Body of pancreas (tissue), 4 donors: ENCODE data around the gene TRMT1. TPM values are rescaled to one million over a fixed set of nuclear protein-coding genes. Genes with fewer than 3 reads are reported as not detected.

Source experiments
- ATAC-seq: fragments of 150-250 bp; one replicate; pipeline ENCODE4 v1.9.1; 2016
- DNase-seq, 4 donors: peaks; one replicate each; pipeline ENCODE4 v3.0.0-alpha.2; 2019
- H3K27ac ChIP-seq, 4 donors: fragments of 200-600 bp; sonication (generic); 1 replicate in 3 of 4; 2 replicates in 1 of 4; pipeline versions ENCODE4 v1.5.1 to v1.6.1; 2016 to 2019; ENCODE audit warnings: mild to moderate bottlenecking in 1 of 4, mixed read lengths in 1 of 4, moderate library complexity in 1 of 4
- H3K27me3 ChIP-seq, 2 donors: fragments of 200-600 bp; sonication (generic); one replicate each; pipeline ENCODE4 v1.6.0; 2016; ENCODE audit warnings: mild to moderate bottlenecking in 1 of 2
- H3K36me3 ChIP-seq, 2 donors: fragments of 200-600 bp; sonication (generic); replicated peaks in 1 of 2; 2 replicates each; pipeline ENCODE4 v1.5.1; 2016; ENCODE audit warnings: low read depth in 2 of 2; ENCODE audit not compliant: insufficient read depth in 1 of 2
- H3K4me1 ChIP-seq: fragments of 200-600 bp; sonication (generic); one replicate; pipeline ENCODE4 v1.6.0; 2016
- H3K4me3 ChIP-seq, 2 donors: fragments of 200-600 bp; sonication (generic); 1 replicate in 1 of 2; 2 replicates in 1 of 2; pipeline ENCODE4 v1.5.1; 2016 to 2019
- H3K9me3 ChIP-seq, 3 donors: fragments of 200-600 bp; sonication (generic); 1 replicate in 2 of 3; 2 replicates in 1 of 3; pipeline ENCODE4 v1.5.1; 2016
- CTCF ChIP-seq, 7 experiments: fragments of 450-650 bp in 4 of 7; fragments of 200-600 bp in 3 of 7; sonication (generic) in 3 of 7; IDR thresholded peaks; one replicate each; pipeline ENCODE4 v1.5.1; 2016 to 2019; ENCODE audit warnings: antibody characterized with exemption in 7 of 7
- POLR2A ChIP-seq, 3 donors: fragments of 450-650 bp; IDR thresholded peaks; one replicate each; pipeline ENCODE4 v1.6.1; 2016; ENCODE audit warnings: antibody characterized with exemption in 3 of 3, mild to moderate bottlenecking in 2 of 3
- WGBS, 2 donors: methylation state at CpG; one replicate each; pipeline ENCODE4 v1.1.5; 2017; 5-methylcytosine and 5-hydroxymethylcytosine counted together
- intact Hi-C: fragments of 100-400 bp; cut with DNase I; formaldehyde crosslinking; loops from one replicate; pipeline ENCODE4 v1.15.1; 2023
- total RNA-seq, 2 donors: library from RNA; depleted of rRNA; stranded (reverse); fragments of >200 nt; gene quantifications; one replicate each; pipeline ENCODE4 v1.1.0, GENCODE V29; 2016

The TRMT1 gene
- total RNA-seq, 2 donors from 2014 or later = 21.5 to 36.3 TPM

GRCh38 chr19:13127051-13127450, 10.5 kb upstream of the TRMT1 start:
- no peaks in the 10 kb centered on the region for H3K36me3 ChIP-seq
- no peak overlapping the region for H3K27ac ChIP-seq
- ATAC-seq (no peak), DNase-seq (no peak)
- no peaks in the 10 kb centered on the region for H3K27me3 ChIP-seq
- H3K4me3 ChIP-seq = no peak overlapping the region
- intact Hi-C loops = no loop called here
- peaks cover 9% of the 10 kb centered on the region for H3K4me1 ChIP-seq
- no peaks in the 10 kb centered on the region for H3K9me3 ChIP-seq
- 87 to 93% methylated on average over 9 of the region's 9 CpGs for WGBS, 2 donors
- TF ChIP-seq POLR2A (IDR thresholded peaks at IDR 0.05) (no peak), CTCF (IDR thresholded peaks at IDR 0.05) (no peak)

- H3K36me3 ChIP-seq = no peaks in the 10 kb centered on the region
- TF ChIP-seq CTCF (IDR thresholded peaks at IDR 0.05) (no peak), POLR2A (IDR thresholded peaks at IDR 0.05) (no peak)
- no peak overlapping the region for H3K27ac ChIP-seq
- intact Hi-C loops = no loop called here
- DNase-seq (no peak), ATAC-seq (no peak)
- no peaks in the 10 kb centered on the region for H3K9me3 ChIP-seq
- no peaks in the 10 kb centered on the region for H3K27me3 ChIP-seq
- H3K4me1 ChIP-seq = peaks cover 22% of the 10 kb centered on the region
- WGBS, 2 donors = 87 to 97% methylated on average over 19 to 20 of the region's 20 CpGs
- H3K4me3 ChIP-seq = no peak overlapping the region
These were observed 6.7 kb upstream of the TRMT1 start for GRCh38 chr19:13122980-13123957.

GRCh38 chr19:13122275-13122878, 5.8 kb upstream of the TRMT1 start:
- TF ChIP-seq POLR2A (IDR thresholded peaks at IDR 0.05) (no peak), CTCF (IDR thresholded peaks at IDR 0.05) (no peak)
- no peak for DNase-seq
- WGBS, 2 donors = 83 to 84% methylated on average over 11 to 13 of the region's 13 CpGs
- Histone ChIP-seq H3K4me1 (peaks cover 25% of the 10 kb centered on the region), H3K9me3 (no peaks in the 10 kb centered on the region), H3K36me3 (no peaks in the 10 kb centered on the region), H3K27me3 (no peaks in the 10 kb centered on the region), H3K4me3 (no peak overlapping the region), H3K27ac (no peak overlapping the region)
- no peak for ATAC-seq
- intact Hi-C loops = no loop called here

GRCh38 chr19:13121551-13122274, 5.2 kb upstream of the TRMT1 start:
- DNase-seq (no peak), ATAC-seq (no peak)
- Histone ChIP-seq H3K9me3 (no peaks in the 10 kb centered on the region), H3K4me3 (no peak overlapping the region), H3K27ac (no peak overlapping the region), H3K4me1 (peaks cover 26% of the 10 kb centered on the region), H3K27me3 (no peaks in the 10 kb centered on the region), H3K36me3 (no peaks in the 10 kb centered on the region)
- TF ChIP-seq CTCF (IDR thresholded peaks at IDR 0.05) (no peak), POLR2A (IDR thresholded peaks at IDR 0.05) (no peak)
- WGBS, 2 donors = 77 to 84% methylated on average over 17 to 18 of the region's 18 CpGs
- intact Hi-C loops = no loop called here
